Ovary (tissue), 9 donors: Measurements from ENCODE around the gene COQ8A. TPM values are rescaled to one million over a fixed set of nuclear protein-coding genes. Genes with fewer than 3 reads are reported as not detected.

Source experiments
- DNase-seq, 5 donors: peaks; one replicate each; pipeline ENCODE4 v3.0.0-alpha.2; 2019 to 2020
- H3K27ac ChIP-seq, 2 donors: fragments of 200-600 bp; one replicate each; pipeline versions ENCODE4 v1.5.1 to v1.8.0; 2019 to 2022
- H3K27me3 ChIP-seq: fragments of 200-600 bp; one replicate; pipeline ENCODE4 v1.8.0; 2022
- H3K36me3 ChIP-seq: fragments of 200-600 bp; sonication (generic); one replicate; pipeline ENCODE4 v1.5.1; 2019
- H3K4me1 ChIP-seq: one replicate; pipeline ENCODE4 v1.8.1; 2013; ENCODE audit warnings: mild to moderate bottlenecking, moderate library complexity; ENCODE audit not compliant: insufficient read depth
- H3K4me3 ChIP-seq: fragments of 200-600 bp; sonication (generic); one replicate; pipeline ENCODE4 v1.5.1; 2017
- H3K9me3 ChIP-seq, 2 donors: fragments of 200-600 bp in 1 of 2; sonication (generic) in 1 of 2; one replicate each; pipeline versions ENCODE4 v1.5.1 to v1.8.1; 2013 to 2019; ENCODE audit warnings: mild to moderate bottlenecking in 1 of 2, moderate library complexity in 1 of 2
- EP300 ChIP-seq: sonication (generic); formaldehyde crosslinking; IDR thresholded peaks from one replicate; pipeline ENCODE4 v1.6.1; 2017; ENCODE audit warnings: antibody characterized with exemption
- POLR2A ChIP-seq: fragments of 450-650 bp; IDR thresholded peaks from one replicate; pipeline ENCODE4 v1.6.1; 2017; ENCODE audit warnings: antibody characterized with exemption, mild to moderate bottlenecking, moderate library complexity
- WGBS, 3 donors: extraction: QIAGEN DNeasy Blood & Tissue Kit in 1 of 3; methylation state at CpG; one replicate each; pipeline versions ENCODE4 v1.1.5 to v1.1.7; 2013 to 2017; 5-methylcytosine and 5-hydroxymethylcytosine counted together
- intact Hi-C, 4 donors: fragments of 100-400 bp; cut with DNase I; formaldehyde crosslinking; loops; one replicate each; pipeline versions ENCODE4 v1.11.0 to v1.15.1; 2022 to 2023
- polyA plus RNA-seq, 2 donors: library from polyadenylated mRNA; stranded (reverse); fragments of 200-250 nt in 1 of 2; fragments of 350-450 nt in 1 of 2; fragmentation: Illumina TruSeq in 1 of 2; extraction: RNeasy Lipid Tissue Mini Kit (QIAGEN cat#74804) in 1 of 2; gene quantifications; one replicate each; pipeline ENCODE4 v1.2.3, GENCODE V29; 2013 to 2014
- total RNA-seq, 7 donors: library from RNA; depleted of rRNA in 2 of 7; stranded (reverse); fragments of >200 nt in 2 of 7; fragmentation: NEBNext Ultra II Directional in 3 of 7; extraction: Animal tissue kit (Norgen Biotek cat#: 25700) in 3 of 7; gene quantifications; one replicate each; pipeline versions ENCODE4 v1.1.0 to v1.2.4, GENCODE V29; 2016 to 2023
- TF ChIP-seq, protein P1 (sequence below), 3 donors: fragments of 450-650 bp in 2 of 3; fragments of 200-600 bp in 1 of 3; IDR thresholded peaks; one replicate each; pipeline versions ENCODE4 v1.5.1 to v1.8.0; 2016 to 2022; ENCODE audit warnings: antibody characterized with exemption in 3 of 3, mild to moderate bottlenecking in 1 of 3
- donor health status: DM: no; HTN: no; CAD: no; lungs with moderate emphysema.
- donor health status: DM: no; HTN: no; CAD: no.
- donor health status: Bipolar disorder and iron deficiency.
- donor health status: DM: yes; HTN: yes; CAD: no.
- donor health status: DM: no; HTN: no; CAD: no.
- donor health status: DM: yes; HTN: yes; CAD: no.

Gene COQ8A
- total and polyA plus RNA-seq, 9 donors: 37.4 to 101 (median 61.2) TPM

DNA sequence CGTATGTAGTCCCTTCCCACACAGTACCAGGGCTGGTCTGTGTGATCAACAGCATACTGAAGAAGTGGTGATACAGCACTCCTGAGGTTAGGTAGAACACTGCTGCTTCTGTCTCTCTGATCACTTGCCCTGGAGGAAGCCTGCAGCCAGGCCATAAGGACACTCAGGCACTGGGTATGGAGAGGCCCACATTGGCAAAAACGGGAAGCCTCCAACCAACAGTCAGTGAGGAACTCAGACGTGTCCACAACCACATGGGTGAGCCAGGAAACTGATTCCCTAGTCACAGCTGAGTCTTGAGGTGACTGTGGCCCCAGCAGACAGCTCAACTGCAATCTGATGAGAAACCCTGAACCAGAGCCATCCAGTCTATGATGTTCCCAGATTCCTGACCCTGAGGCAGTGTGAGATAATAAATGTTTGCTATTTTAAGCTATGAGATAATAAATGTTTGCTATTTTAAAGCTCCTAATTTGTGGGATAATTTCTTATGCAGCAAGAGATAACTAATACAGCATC, 62.5 kb downstream of the COQ8A start:
- Histone ChIP-seq H3K4me3 (no peak overlapping the region), H3K4me1 (no peaks in the 10 kb centered on the region), H3K27ac (no peak overlapping the region), H3K27me3 (no peaks in the 10 kb centered on the region), H3K9me3 (no peaks in the 10 kb centered on the region), H3K36me3 (no peaks in the 10 kb centered on the region)
- no peak for DNase-seq
- TF ChIP-seq, protein P1, sequence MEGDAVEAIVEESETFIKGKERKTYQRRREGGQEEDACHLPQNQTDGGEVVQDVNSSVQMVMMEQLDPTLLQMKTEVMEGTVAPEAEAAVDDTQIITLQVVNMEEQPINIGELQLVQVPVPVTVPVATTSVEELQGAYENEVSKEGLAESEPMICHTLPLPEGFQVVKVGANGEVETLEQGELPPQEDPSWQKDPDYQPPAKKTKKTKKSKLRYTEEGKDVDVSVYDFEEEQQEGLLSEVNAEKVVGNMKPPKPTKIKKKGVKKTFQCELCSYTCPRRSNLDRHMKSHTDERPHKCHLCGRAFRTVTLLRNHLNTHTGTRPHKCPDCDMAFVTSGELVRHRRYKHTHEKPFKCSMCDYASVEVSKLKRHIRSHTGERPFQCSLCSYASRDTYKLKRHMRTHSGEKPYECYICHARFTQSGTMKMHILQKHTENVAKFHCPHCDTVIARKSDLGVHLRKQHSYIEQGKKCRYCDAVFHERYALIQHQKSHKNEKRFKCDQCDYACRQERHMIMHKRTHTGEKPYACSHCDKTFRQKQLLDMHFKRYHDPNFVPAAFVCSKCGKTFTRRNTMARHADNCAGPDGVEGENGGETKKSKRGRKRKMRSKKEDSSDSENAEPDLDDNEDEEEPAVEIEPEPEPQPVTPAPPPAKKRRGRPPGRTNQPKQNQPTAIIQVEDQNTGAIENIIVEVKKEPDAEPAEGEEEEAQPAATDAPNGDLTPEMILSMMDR (IDR thresholded peaks at IDR 0.05): no peak
- TF ChIP-seq EP300: no peak
- TF ChIP-seq POLR2A: no peak
- 49 to 84% (median 60%) methylated on average over 3 of the region's 3 CpGs for WGBS, 3 donors
- intact Hi-C loops: no loop called here

DNA sequence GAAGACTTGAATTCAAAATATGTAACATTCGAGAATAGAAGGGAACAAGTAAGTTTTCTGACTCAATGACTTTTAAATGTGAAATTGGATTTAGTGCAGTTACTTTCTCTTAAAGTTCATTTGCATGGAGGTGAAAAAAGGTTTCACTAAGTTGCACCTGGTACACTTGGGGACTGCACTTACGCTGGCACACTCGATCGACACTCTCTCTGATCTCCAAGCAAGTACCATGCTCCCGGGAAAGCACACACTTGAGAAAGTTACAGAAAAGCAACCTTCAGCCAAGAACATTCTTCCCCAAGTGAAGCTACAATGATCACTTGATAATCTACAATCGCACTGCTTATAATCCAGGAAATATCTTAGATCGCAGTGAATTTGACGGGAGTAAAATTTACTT, 63.1 kb downstream of the COQ8A start:
- H3K4me3 ChIP-seq: no peak overlapping the region
- intact Hi-C loops: no loop called here
- WGBS, 3 donors: 97 to 98% (median 97%) methylated on average over 8 of the region's 8 CpGs
- no peaks in the 10 kb centered on the region for H3K4me1 ChIP-seq
- TF ChIP-seq POLR2A (no peak), EP300 (no peak)
- TF ChIP-seq, protein P1 (IDR thresholded peaks at IDR 0.05): no peak
- H3K9me3 ChIP-seq: no peaks in the 10 kb centered on the region
- no peaks in the 10 kb centered on the region for H3K27me3 ChIP-seq
- H3K36me3 ChIP-seq: no peaks in the 10 kb centered on the region
- no peak overlapping the region for H3K27ac ChIP-seq
- DNase-seq: no peak

DNA sequence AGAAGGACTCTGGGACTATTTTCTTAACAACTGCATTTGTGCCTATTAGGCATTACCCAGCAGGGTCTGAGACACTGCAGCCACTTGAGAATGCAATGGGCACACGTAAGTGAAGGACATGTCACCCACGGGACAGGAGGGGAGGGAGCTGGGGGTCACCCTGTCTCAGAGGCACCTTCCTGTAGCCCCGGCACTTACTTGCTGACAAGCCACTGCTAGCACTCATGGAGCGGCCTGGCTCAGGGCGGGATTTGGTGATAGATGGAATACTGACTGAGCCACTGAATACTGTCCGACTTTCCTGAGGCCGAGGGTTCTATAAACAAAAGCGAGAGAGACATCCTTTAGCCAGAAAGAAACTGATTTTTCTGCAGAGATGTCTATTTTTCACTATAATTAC, 64.7 kb downstream of the COQ8A start:
- H3K36me3 ChIP-seq: no peaks in the 10 kb centered on the region
- intact Hi-C loops: no loop called here
- H3K4me3 ChIP-seq: no peak overlapping the region
- H3K27ac ChIP-seq: no peak overlapping the region
- H3K27me3 ChIP-seq: no peaks in the 10 kb centered on the region
- H3K4me1 ChIP-seq: no peaks in the 10 kb centered on the region
- DNase-seq: no peak
- WGBS, 3 donors: 93 to 96% (median 96%) methylated on average over 8 of the region's 8 CpGs
- TF ChIP-seq EP300 (no peak), POLR2A (no peak)
- TF ChIP-seq, protein P1 (IDR thresholded peaks at IDR 0.05): no peak
- H3K9me3 ChIP-seq: no peaks in the 10 kb centered on the region

DNA sequence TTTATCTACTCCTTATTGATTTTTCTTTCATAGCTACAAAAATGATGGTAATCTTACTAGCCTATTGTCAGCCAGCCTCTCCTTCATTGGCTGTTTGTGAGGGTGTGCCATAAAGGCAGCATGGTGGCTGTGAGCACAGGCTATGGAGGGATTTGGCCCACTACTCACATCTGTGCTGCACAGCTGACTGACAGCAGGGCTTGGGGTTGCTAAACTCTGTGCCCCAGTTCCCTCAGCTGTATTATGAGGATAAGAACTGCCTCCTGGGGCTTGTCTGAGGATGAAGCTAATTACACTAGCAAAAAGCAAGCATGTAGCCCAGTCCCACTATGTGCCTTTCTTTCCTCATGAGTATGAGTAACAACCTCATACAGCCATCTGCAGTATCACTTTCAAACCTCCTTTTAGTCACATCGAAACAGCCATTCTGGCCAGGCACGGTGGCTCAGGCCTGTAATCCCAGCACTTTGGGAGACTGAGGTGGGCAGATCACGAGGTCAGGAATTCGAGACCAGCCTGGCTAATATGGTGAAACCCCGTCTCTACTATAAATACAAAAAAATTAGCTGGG, 66.2 kb downstream of the COQ8A start:
- DNase-seq: no peak
- WGBS, 3 donors: 96 to 97% (median 97%) methylated on average over 5 of the region's 5 CpGs
- Histone ChIP-seq H3K36me3 (no peaks in the 10 kb centered on the region), H3K27me3 (no peaks in the 10 kb centered on the region), H3K4me1 (no peaks in the 10 kb centered on the region), H3K9me3 (no peaks in the 10 kb centered on the region), H3K27ac (no peak overlapping the region), H3K4me3 (no peak overlapping the region)
- intact Hi-C loops: no loop called here
- TF ChIP-seq EP300 (no peak), POLR2A (no peak)
- TF ChIP-seq, protein P1 (IDR thresholded peaks at IDR 0.05): no peak
